Bronchial epithelial cell (primary cell): ENCODE data around the gene OR2F2. TPM values are rescaled to one million over a fixed set of nuclear protein-coding genes. Genes with fewer than 3 reads are reported as not detected.
A peak's percentile ranks its signal among the peaks of the same experiment; 100 is the strongest.

Experiments
- DNase-seq: peaks from one replicate; pipeline ENCODE4 v3.0.0-alpha.2; 2010; ENCODE audit warnings: low read depth
- FAIRE-seq: peaks from 2 replicates; lab custom pipeline; 2011; peaks lifted over from hg19 to GRCh38; lab: Jason Lieb, UNC
- H3K27me3 ChIP-seq: 2 replicates; pipeline ENCODE4 v1.5.1; 2011; ENCODE audit warnings: low read length; ENCODE audit not compliant: control insufficient read depth, insufficient read depth
- H3K36me3 ChIP-seq: 2 replicates; pipeline ENCODE4 v1.5.1; 2011; ENCODE audit warnings: low read length; ENCODE audit not compliant: control insufficient read depth, insufficient read depth
- H3K4me3 ChIP-seq: 2 replicates; pipeline ENCODE4 v1.5.1; 2011; ENCODE audit warnings: mild to moderate bottlenecking, low read depth, low read length, control low read depth
- CTCF ChIP-seq: IDR thresholded peaks from 2 replicates; pipeline ENCODE4 v1.5.1; 2011; ENCODE audit warnings: mild to moderate bottlenecking, moderate library complexity, low read length, control low read depth, inconsistent platforms; ENCODE audit not compliant: insufficient read depth, severe bottlenecking
- total RNA-seq: library from RNA; depleted of rRNA; stranded (reverse); fragments of >200 nt; gene quantifications from 2 replicates; pipeline ENCODE4 v1.2.1, GENCODE V29; 2014

OR2F2 gene
- total RNA-seq, 1 donor from 2014 or later: not detected

GRCh38 chr7:143906895-143907294, 28.1 kb upstream of the OR2F2 start:
- FAIRE-seq (no peak), DNase-seq (no peak)
- Histone ChIP-seq H3K4me3 (no peak overlapping the region), H3K36me3 (no peaks in the 10 kb centered on the region), H3K27me3 (no peaks in the 10 kb centered on the region)
- TF ChIP-seq CTCF: no peak

DNA sequence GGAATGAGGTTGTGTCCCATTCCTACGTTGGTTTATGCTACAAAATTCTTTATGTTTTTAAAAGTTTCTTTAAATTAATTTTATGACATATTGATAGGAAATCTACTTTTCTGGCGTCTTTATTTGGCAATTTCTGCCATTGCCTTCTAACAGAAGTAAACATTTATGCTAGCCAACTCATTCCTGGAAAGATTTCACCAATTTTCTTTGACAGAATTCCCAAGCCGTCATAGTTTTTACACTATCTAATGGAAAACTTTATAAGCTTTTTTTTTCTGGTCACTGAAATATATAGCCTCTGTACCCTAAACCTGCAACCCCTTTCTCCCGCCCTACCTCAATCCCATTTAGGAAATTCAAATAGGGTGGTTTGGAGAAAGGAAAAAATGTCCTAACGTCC, 26.9 kb upstream of the OR2F2 start:
- DNase-seq (no peak), FAIRE-seq (no peak)
- no peak for TF ChIP-seq CTCF
- no peaks in the 10 kb centered on the region for H3K27me3 ChIP-seq
- no peak overlapping the region for H3K4me3 ChIP-seq
- no peaks in the 10 kb centered on the region for H3K36me3 ChIP-seq

- H3K4me3 ChIP-seq: no peak overlapping the region
- FAIRE-seq: no peak
- H3K27me3 ChIP-seq: no peaks in the 10 kb centered on the region
- H3K36me3 ChIP-seq: no peaks in the 10 kb centered on the region
- no peak for DNase-seq
- no peak for TF ChIP-seq CTCF
Observed at GRCh38 chr7:143909863-143910262, 25.2 kb upstream of the OR2F2 start.

- no peaks in the 10 kb centered on the region for H3K27me3 ChIP-seq
- DNase-seq: peak; percentile 8
- H3K4me3 ChIP-seq: no peak overlapping the region
- no peak for FAIRE-seq
- TF ChIP-seq CTCF: no peak
- H3K36me3 ChIP-seq: no peaks in the 10 kb centered on the region
Observed at GRCh38 chr7:143910473-143911248, 24.4 kb upstream of the OR2F2 start.

GRCh38 chr7:143913945-143914615, 21.0 kb upstream of the OR2F2 start:
- DNase-seq (no peak), FAIRE-seq (no peak)
- no peak overlapping the region for H3K4me3 ChIP-seq
- no peak for TF ChIP-seq CTCF
- H3K27me3 ChIP-seq: no peaks in the 10 kb centered on the region
- no peaks in the 10 kb centered on the region for H3K36me3 ChIP-seq
